ENCODE data around the gene INTS11.

INTS11 gene

DNA sequence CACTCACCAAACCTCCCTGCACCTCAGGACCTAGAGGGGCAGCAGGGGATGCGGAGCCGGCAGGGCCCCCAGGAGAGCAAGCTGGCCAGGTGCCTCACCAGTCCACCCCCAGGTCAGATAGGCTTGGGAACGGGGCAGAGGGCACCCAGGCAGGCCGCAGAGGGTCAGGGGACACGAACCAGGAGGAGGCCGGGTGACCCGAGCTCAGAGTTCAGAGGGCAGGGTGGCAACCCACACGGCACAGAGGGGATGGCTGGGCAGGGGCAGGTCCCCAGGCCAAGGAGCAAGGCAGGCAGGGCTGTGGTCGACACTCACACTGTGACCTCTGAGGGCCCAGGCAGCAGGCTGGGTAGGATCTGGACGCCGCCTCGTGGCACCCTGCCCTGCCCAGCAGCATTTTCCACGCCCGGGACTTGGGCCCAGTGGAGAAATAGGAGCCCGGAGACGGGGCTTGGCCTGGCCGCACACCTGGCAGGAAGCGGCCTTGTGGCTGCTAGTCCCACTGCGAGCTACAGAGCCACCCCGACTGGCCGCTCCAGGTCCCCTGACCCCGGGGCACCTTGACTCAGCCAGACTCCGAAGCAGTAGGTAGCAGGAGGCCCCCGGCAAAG, 19.5 kb upstream of the INTS11 start:
- ChIA-PET POLR2A (no interaction called here), CTCF (no interaction called here)
- no peak for DNase-seq (ENCODE audit: extremely low spot score)
- TF ChIP-seq CTCF (IDR thresholded peaks at IDR 0.05; ENCODE audit: control extremely low read depth, extremely low read depth, low read depth, missing control alignments) = no peak

DNA sequence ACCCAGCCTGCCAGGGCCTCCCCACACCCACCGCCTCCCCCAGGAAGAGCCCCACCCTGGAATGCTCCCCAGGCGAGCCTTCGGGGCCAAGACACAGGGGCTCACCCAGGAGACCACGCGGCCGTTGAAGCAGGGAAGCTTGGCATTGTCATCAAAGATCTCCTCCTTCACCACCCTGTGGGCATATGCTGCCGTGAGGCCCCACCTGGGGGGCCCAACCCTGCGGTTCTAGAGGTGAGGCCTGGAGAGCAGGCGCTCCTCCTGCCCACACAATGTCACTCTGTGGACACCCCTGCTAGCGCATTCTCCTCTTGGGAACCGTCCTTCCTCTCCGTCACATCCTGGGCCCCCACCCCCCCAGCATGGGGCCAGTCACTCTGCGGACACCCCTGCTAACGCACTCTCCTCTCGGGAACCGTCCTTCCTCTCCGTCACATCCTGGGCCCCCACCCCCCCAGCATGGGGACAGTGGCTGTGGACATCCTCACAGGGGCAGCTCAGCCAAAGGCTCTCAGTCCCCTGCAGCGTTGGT, 18.2 kb upstream of the INTS11 start:
- TF ChIP-seq CTCF (IDR thresholded peaks at IDR 0.05; ENCODE audit: control extremely low read depth, extremely low read depth, low read depth, missing control alignments) = no peak
- ChIA-PET POLR2A (no interaction called here), CTCF (no interaction called here)
- no peak for DNase-seq (ENCODE audit: extremely low spot score)

- ChIA-PET POLR2A (no interaction called here), CTCF (no interaction called here)
- no peak for TF ChIP-seq CTCF (IDR thresholded peaks at IDR 0.05; ENCODE audit: control extremely low read depth, extremely low read depth, low read depth, missing control alignments)
- DNase-seq (ENCODE audit: extremely low spot score) = no peak
Observed at GRCh38 chr1:1342061-1342562, 17.7 kb upstream of the INTS11 start.

DNA sequence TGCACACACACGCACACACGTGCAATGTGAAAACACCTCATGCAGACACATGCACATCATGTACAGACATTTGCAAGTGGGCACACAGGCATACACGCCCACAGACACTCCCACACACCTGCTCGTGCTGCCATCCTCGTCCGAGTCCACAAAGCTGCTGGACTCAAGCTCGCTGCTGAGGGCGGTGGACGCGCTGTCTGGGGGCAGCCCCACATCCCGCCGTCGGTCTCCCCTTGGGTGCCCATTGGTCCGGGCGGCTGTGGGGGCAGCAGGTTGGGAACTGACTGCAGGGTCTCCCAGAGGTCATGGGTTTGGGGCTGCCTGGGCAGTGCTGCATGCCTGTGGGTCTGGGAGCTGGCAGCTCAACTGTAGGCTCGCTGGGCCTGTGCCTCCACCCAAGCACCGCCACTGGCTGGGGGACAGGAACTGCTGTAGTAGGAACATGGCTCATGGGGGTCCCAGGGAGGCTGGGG, 17.1 kb upstream of the INTS11 start:
- ChIA-PET POLR2A (no interaction called here), CTCF (no interaction called here)
- no peak for TF ChIP-seq CTCF (IDR thresholded peaks at IDR 0.05; ENCODE audit: control extremely low read depth, extremely low read depth, low read depth, missing control alignments)
- no peak for DNase-seq (ENCODE audit: extremely low spot score)

DNA sequence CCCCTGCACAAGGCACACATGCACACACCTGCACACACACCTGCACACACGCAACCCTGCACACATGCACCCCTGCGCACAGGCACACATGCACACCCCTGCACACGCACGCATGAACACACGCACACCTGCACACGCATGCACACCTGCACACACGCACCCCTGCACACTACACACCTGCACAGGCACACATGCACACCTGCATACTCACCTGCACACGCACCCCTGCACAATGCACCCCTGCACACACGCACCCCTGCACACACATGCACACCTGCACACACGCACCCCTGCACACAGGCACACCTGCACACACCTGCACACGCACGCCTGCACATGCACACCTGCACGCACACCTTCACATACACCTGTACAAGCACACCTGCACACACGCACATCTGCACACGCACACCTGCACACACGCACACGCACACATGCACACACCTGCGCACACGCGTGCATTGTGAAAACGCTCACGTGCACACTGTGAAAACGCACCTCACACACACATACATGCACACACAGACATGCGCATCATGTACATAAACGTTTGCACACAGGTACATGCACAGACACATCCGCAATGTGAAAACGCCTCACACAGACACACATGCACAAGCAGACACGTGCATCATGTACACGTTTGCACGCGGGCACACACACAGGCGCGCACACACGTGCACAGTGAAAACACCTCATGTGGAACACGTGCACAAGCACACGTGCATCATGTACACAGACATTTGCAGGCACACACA, 16.5 kb upstream of the INTS11 start:
- ChIA-PET POLR2A (no interaction called here), CTCF (no interaction called here)
- no peak for DNase-seq (ENCODE audit: extremely low spot score)
- no peak for TF ChIP-seq CTCF (IDR thresholded peaks at IDR 0.05; ENCODE audit: control extremely low read depth, extremely low read depth, low read depth, missing control alignments)

DNA sequence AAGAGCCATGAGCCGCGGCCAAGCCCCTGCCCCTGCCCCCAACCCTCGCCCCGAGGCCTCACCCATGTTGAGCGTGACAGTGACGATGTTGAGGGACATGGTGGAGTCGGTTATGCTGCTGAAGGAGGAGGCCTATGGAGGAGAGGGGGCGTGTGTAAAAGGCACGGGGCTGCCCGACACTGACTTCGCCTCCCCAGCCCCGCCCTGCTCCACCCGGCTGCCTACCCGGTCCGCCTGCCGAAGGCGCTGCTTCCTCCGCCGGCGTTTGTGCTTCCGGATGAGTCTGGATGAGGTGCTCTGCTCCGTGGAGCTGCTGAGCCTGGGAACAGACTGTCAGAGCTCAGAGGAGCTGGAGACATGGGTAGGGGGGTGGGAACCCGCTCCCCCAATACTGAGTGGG, 15.7 kb upstream of the INTS11 start:
- no peak for DNase-seq (ENCODE audit: extremely low spot score)
- CTCF ChIA-PET = no interaction called here
- POLR2A ChIA-PET = no interaction called here
- no peak for TF ChIP-seq CTCF (IDR thresholded peaks at IDR 0.05; ENCODE audit: control extremely low read depth, extremely low read depth, low read depth, missing control alignments)
